Adrenal gland (tissue), 12 donors: ENCODE data around the gene TSPAN8. TPM values are rescaled to one million over a fixed set of nuclear protein-coding genes. Genes with fewer than 3 reads are reported as not detected.

Source experiments
- DNase-seq, 7 donors: peaks; one replicate each; pipeline ENCODE4 v3.0.0-alpha.2; 2019 to 2020
- H3K27ac ChIP-seq, 5 donors: fragments of 200-600 bp; sonication (generic) in 4 of 5; 1 replicate in 3 of 5; 2 replicates in 2 of 5; pipeline versions ENCODE4 v1.5.1 to v1.8.0; 2016 to 2020; ENCODE audit warnings: mild to moderate bottlenecking in 1 of 5
- H3K27me3 ChIP-seq: fragments of 200-600 bp; 2 replicates; pipeline ENCODE4 v1.8.0; 2021
- H3K36me3 ChIP-seq, 2 donors: fragments of 200-600 bp; replicated peaks in 1 of 2; 1 replicate in 1 of 2; 2 replicates in 1 of 2; pipeline versions ENCODE4 v1.5.1 to v1.8.0; 2018 to 2022
- H3K4me1 ChIP-seq, 2 donors: fragments of 200-600 bp; replicated peaks in 1 of 2; 1 replicate in 1 of 2; 2 replicates in 1 of 2; pipeline versions ENCODE4 v1.5.1 to v1.8.0; 2018 to 2021
- H3K4me3 ChIP-seq, 4 donors: fragments of 200-600 bp; sonication (generic) in 3 of 4; one replicate each; pipeline ENCODE4 v1.5.1; 2016 to 2018
- H3K9me3 ChIP-seq, 3 donors: fragments of 200-600 bp; sonication (generic) in 1 of 3; replicated peaks in 1 of 3; 1 replicate in 2 of 3; 2 replicates in 1 of 3; pipeline versions ENCODE4 v1.5.1 to v1.8.0; 2016 to 2021
- POLR2A ChIP-seq, 2 donors: fragments of 450-650 bp; IDR thresholded peaks; one replicate each; pipeline ENCODE4 v1.6.1; 2017; ENCODE audit warnings: antibody characterized with exemption in 2 of 2, mild to moderate bottlenecking in 2 of 2, moderate library complexity in 1 of 2
- WGBS, 4 donors: extraction: QIAGEN DNeasy Blood & Tissue Kit in 2 of 4; methylation state at CpG; one replicate each; pipeline versions ENCODE4 v1.1.5 to v1.1.7; 2013 to 2017; 5-methylcytosine and 5-hydroxymethylcytosine counted together
- intact Hi-C, 2 donors: fragments of 100-400 bp; cut with DNase I; formaldehyde crosslinking; loops; one replicate each; pipeline versions ENCODE4 v1.14.1 to v1.15.0; 2022 to 2023
- polyA plus RNA-seq, 3 donors: library from polyadenylated mRNA; stranded (reverse); fragments of 200-250 nt in 2 of 3; fragments of 350-450 nt in 1 of 3; fragmentation: Illumina TruSeq in 1 of 3; extraction: RNeasy Lipid Tissue Mini Kit (QIAGEN cat#74804) in 1 of 3; gene quantifications; one replicate each; pipeline ENCODE4 v1.2.3, GENCODE V29; 2013 to 2014
- total RNA-seq, 9 donors: library from RNA; depleted of rRNA in 4 of 9; stranded (reverse); fragments of >200 nt in 4 of 9; fragments of 120-200 nt in 1 of 9; fragmentation: NEBNext Ultra II Directional in 1 of 9; extraction: Animal tissue kit (Norgen Biotek cat#: 25700) in 1 of 9; gene quantifications; one replicate each; pipeline versions ENCODE4 v1.1.0 to v1.2.4, GENCODE V29; 2013 to 2023
- TF ChIP-seq, protein P1 (sequence below), 6 experiments: fragments of 450-650 bp in 4 of 6; fragments of 200-600 bp in 2 of 6; sonication (generic) in 1 of 6; IDR thresholded peaks; 1 replicate in 5 of 6; 2 replicates in 1 of 6; pipeline versions ENCODE4 v1.5.1 to v1.8.0; 2016 to 2021; ENCODE audit warnings: antibody characterized with exemption in 6 of 6, mild to moderate bottlenecking in 2 of 6, moderate library complexity in 1 of 6
- donor health status: healthy with polysubstance abuse.
- donor health status: Bipolar disorder and iron deficiency.
- donor health status: DM: yes; HTN: yes; CAD: no.
- donor health status: DM: no; HTN: no; CAD: no.
- donor health status: DM: no; HTN: no; CAD: no.
- donor health status: DM: yes; HTN: yes; CAD: no.

Gene TSPAN8
- total and polyA plus RNA-seq, 12 donors, result 0.90 to 11.6 (median 3.7) TPM

DNA sequence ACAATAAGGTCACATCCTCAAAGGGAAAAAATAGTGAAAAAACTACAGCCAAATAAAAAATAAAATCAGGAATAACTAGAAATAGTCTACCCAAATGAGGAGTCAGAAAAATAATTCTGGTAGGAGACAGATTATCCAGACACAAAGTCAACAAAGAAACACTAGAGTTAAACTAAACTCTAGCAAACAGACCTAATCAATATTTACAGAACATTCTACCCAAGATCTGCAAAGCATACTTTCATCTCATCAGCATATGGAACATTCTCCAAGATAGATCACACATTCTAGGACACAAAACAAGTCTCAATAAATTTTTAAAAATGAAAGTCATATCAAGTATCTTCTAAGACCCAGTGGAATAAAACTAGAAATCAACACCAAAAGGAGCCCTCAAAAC is 20.4 kb upstream of the TSPAN8 start:
- Histone ChIP-seq H3K27ac (no peak overlapping the region), H3K9me3 (no peaks in the 10 kb centered on the region), H3K27me3 (no peaks in the 10 kb centered on the region), H3K4me1 (peaks cover 0 to under 1% of the 10 kb centered on the region in 2 donors), H3K4me3 (no peak overlapping the region), H3K36me3 (no peaks in the 10 kb centered on the region)
- no peak for DNase-seq
- TF ChIP-seq, protein P1, sequence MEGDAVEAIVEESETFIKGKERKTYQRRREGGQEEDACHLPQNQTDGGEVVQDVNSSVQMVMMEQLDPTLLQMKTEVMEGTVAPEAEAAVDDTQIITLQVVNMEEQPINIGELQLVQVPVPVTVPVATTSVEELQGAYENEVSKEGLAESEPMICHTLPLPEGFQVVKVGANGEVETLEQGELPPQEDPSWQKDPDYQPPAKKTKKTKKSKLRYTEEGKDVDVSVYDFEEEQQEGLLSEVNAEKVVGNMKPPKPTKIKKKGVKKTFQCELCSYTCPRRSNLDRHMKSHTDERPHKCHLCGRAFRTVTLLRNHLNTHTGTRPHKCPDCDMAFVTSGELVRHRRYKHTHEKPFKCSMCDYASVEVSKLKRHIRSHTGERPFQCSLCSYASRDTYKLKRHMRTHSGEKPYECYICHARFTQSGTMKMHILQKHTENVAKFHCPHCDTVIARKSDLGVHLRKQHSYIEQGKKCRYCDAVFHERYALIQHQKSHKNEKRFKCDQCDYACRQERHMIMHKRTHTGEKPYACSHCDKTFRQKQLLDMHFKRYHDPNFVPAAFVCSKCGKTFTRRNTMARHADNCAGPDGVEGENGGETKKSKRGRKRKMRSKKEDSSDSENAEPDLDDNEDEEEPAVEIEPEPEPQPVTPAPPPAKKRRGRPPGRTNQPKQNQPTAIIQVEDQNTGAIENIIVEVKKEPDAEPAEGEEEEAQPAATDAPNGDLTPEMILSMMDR (IDR thresholded peaks at IDR 0.05), result no peak
- no peak for TF ChIP-seq POLR2A (IDR thresholded peaks at IDR 0.05)
- intact Hi-C loops, result no loop called here

DNA sequence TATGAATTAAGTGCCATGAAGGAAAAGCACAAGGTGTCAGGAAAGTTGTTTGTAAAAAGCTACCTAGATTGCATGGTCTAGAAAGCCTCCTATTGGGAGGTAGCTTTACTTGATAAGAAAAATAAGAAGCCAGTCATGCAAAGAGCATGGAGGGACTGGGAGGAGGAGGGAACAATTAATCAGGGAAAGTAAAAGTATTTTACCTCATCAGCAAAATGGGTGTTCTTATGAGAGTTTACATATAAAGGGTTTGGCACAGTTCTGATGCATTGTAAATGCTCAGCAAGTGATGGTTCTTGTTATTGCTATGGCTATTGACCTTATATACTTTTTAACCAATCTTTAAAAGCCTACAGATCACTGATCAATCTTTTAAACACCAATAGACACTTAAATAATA is 17.0 kb upstream of the TSPAN8 start:
- no peak for DNase-seq
- Histone ChIP-seq H3K27ac (no peak overlapping the region), H3K9me3 (no peaks in the 10 kb centered on the region), H3K27me3 (no peaks in the 10 kb centered on the region), H3K36me3 (no peaks in the 10 kb centered on the region), H3K4me3 (no peak overlapping the region), H3K4me1 (no peaks in the 10 kb centered on the region)
- TF ChIP-seq POLR2A (IDR thresholded peaks at IDR 0.05), result no peak
- TF ChIP-seq, protein P1 (IDR thresholded peaks at IDR 0.05), result no peak
- intact Hi-C loops, result no loop called here

DNA sequence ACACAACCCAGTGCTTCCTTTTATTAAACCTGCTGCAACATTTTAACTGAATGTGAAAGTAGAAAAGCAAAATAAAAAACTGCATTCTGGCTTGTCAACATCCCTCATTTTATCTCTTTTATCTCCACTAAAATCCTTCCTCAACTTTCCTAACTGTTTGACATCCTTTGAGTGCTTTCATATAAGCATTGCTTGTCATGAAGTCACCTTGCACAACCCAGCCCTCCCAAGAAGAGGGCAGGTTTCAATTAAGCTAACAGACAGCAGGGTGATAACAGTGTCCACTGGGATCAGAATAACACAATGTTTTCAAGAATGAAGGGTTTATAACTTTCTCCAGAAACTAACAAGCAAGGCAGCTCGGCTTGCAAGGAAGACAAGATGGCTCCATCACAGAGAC is 16.3 kb upstream of the TSPAN8 start:
- 63 to 68% (median 65%) methylated on average over 1 of the region's 1 CpG for WGBS, 4 donors

DNA sequence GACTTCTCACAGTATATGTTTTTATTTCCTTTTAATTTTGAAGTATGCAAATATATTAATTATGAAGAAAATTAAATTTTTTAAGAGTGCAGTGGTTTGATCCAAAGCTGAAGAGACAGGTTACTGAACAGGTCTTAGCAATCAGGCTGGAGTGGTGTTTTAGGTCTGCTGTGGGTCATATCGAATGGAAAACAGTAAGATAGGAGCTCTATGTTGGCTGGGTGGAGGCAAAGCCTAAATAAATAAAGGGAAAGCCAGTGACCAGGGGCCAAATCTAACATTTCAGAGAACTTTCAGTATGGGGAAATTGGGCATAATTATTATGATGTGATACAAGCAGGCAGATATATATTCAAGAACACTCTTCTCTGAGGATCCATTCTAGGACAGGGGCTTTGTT is 12.7 kb upstream of the TSPAN8 start:
- intact Hi-C loops, result no loop called here
- Histone ChIP-seq H3K27ac (no peak overlapping the region), H3K9me3 (no peaks in the 10 kb centered on the region), H3K4me3 (no peak overlapping the region), H3K4me1 (no peaks in the 10 kb centered on the region), H3K36me3 (no peaks in the 10 kb centered on the region), H3K27me3 (no peaks in the 10 kb centered on the region)
- DNase-seq, result no peak
- TF ChIP-seq, protein P1 (IDR thresholded peaks at IDR 0.05), result no peak
- TF ChIP-seq POLR2A (IDR thresholded peaks at IDR 0.05), result no peak
- WGBS, 4 donors, result 73 to 82% (median 77%) methylated on average over 1 of the region's 1 CpG

More for the DNA sequence above, 16.3 kb upstream of the TSPAN8 start:
- DNase-seq, result no peak
- no peaks in the 10 kb centered on the region for H3K9me3 ChIP-seq
- intact Hi-C loops, result no loop called here
- no peaks in the 10 kb centered on the region for H3K27me3 ChIP-seq
- H3K27ac ChIP-seq, result no peak overlapping the region
- no peak overlapping the region for H3K4me3 ChIP-seq
- H3K36me3 ChIP-seq, result no peaks in the 10 kb centered on the region
- H3K4me1 ChIP-seq, result no peaks in the 10 kb centered on the region
- TF ChIP-seq, protein P1 (IDR thresholded peaks at IDR 0.05), result no peak
- TF ChIP-seq POLR2A (IDR thresholded peaks at IDR 0.05), result no peak
